GM12878 (cell line): Measurements from ENCODE around the gene RBM48. TPM values are rescaled to one million over a fixed set of nuclear protein-coding genes. Genes with fewer than 3 reads are reported as not detected.

Experiments
- ATAC-seq: fragments of 200-7000 bp; cut with Tn5 transposase; 3 replicates; pipeline ENCODE4 v1.9.1; 2020; ENCODE audit warnings: mild to moderate bottlenecking, moderate library complexity
- BruUV-seq: library from RNA; stranded (reverse); fragments of 400-500 nt; replicated peaks from 2 replicates; lab custom pipeline; 2021; lab: Mats Ljungman, UMichigan
- CTCF ChIA-PET: fragments of 300-600 bp; sonication (Branson Sonifier 250); formaldehyde crosslinking; extraction: SDS; loops from one replicate; lab custom pipeline; 2021; ENCODE audit warnings: inconsistent platforms; lab: Yijun Ruan, JAX
- POLR2A ChIA-PET: fragments of 350-600 bp; formaldehyde crosslinking; extraction: SDS; loops from one replicate; lab custom pipeline; 2021; ENCODE audit warnings: inconsistent platforms; lab: Charles Lee
- RAD21 ChIA-PET: fragments of 300-600 bp; sonication (Branson Sonifier 250); formaldehyde crosslinking; loops from one replicate; lab custom pipeline; 2023; ENCODE audit warnings: antibody characterized with exemption; ENCODE audit not compliant: unreplicated experiment; lab: Charles Lee
- SMC1A ChIA-PET: fragments of 300-600 bp; sonication (Branson Sonifier 250); formaldehyde crosslinking; loops from one replicate; lab custom pipeline; 2023; ENCODE audit not compliant: unreplicated experiment, uncharacterized antibody; lab: Charles Lee
- DNase-seq: peaks from one replicate; pipeline ENCODE4 v3.0.0-alpha.2; 2011; ENCODE audit warnings: low read depth, low spot score
- FAIRE-seq: peaks from 3 replicates; lab custom pipeline; 2011; peaks lifted over from hg19 to GRCh38; lab: Jason Lieb, UNC
- H2AFZ ChIP-seq: 2 replicates; pipeline ENCODE4 v1.6.0; 2011; ENCODE audit warnings: low read depth, low read length, control low read depth; ENCODE audit not compliant: control insufficient read depth
- H3K27ac ChIP-seq: 2 replicates; pipeline ENCODE4 v1.5.1; 2011; ENCODE audit warnings: control low read depth; ENCODE audit not compliant: control insufficient read depth, insufficient read depth
- H3K27me3 ChIP-seq, 2 experiments: replicated peaks in 1 of 2; 2 replicates each; pipeline versions ENCODE4 v1.6.0 to v1.6.1; 2011; ENCODE audit warnings: low read length in 1 of 2; ENCODE audit not compliant: control insufficient read depth in 2 of 2, insufficient read depth in 2 of 2
- H3K36me3 ChIP-seq, 2 experiments: 2 replicates each; pipeline ENCODE4 v1.5.1; 2011; ENCODE audit warnings: low read length in 1 of 2; ENCODE audit not compliant: control insufficient read depth in 2 of 2, insufficient read depth in 2 of 2
- H3K4me1 ChIP-seq: 2 replicates; pipeline ENCODE4 v1.6.1; 2011; ENCODE audit warnings: mild to moderate bottlenecking, low read length, moderate library complexity, mixed read lengths; ENCODE audit not compliant: control insufficient read depth, insufficient read depth
- H3K4me2 ChIP-seq: 2 replicates; pipeline ENCODE4 v1.6.0; 2011; ENCODE audit warnings: control low read depth; ENCODE audit not compliant: control insufficient read depth, insufficient read depth
- H3K4me3 ChIP-seq: fragments of 200-600 bp; sonication (generic); 2 replicates; pipeline ENCODE4 v1.5.1; 2016
- H3K79me2 ChIP-seq: 2 replicates; pipeline ENCODE4 v1.6.0; 2011; ENCODE audit warnings: low read length; ENCODE audit not compliant: control insufficient read depth, insufficient read depth
- H3K9ac ChIP-seq: 2 replicates; pipeline ENCODE4 v1.8.0; 2011; ENCODE audit warnings: low read length, control low read depth, mixed read lengths; ENCODE audit not compliant: control insufficient read depth, insufficient read depth
- H3K9me3 ChIP-seq: replicated peaks from 3 replicates; pipeline ENCODE4 v1.5.1; 2011; ENCODE audit warnings: mild to moderate bottlenecking, low read length; ENCODE audit not compliant: control insufficient read depth, insufficient read depth
- H4K20me1 ChIP-seq: 2 replicates; pipeline ENCODE4 v1.6.0; 2011; ENCODE audit not compliant: control insufficient read depth, insufficient read depth
- CEBPB ChIP-seq, 2 experiments: fragments of 150-350 bp in 1 of 2; IDR thresholded peaks; 2 replicates each; pipeline ENCODE4 v1.6.1; 2012 to 2014; ENCODE audit warnings: low read depth in 2 of 2, low read length in 2 of 2, borderline replicate concordance in 1 of 2, inconsistent platforms in 1 of 2
- FOXM1 ChIP-seq: IDR thresholded peaks from 2 replicates; pipeline ENCODE4 v1.6.1; 2012; ENCODE audit warnings: low read depth, mild to moderate bottlenecking, inconsistent platforms, low read length, moderate library complexity
- JUNB ChIP-seq: IDR thresholded peaks from 2 replicates; pipeline ENCODE4 v1.6.1; 2016; ENCODE audit warnings: antibody characterized with exemption, mild to moderate bottlenecking
- MTA3 ChIP-seq: IDR thresholded peaks from 2 replicates; pipeline ENCODE4 v1.6.1; 2012; ENCODE audit warnings: low read length, inconsistent platforms, borderline replicate concordance
- SMC3 ChIP-seq: IDR thresholded peaks from 2 replicates; pipeline ENCODE4 v1.6.1; 2011; ENCODE audit warnings: low read length, improper control_type of control experiment, borderline replicate concordance
- WRNIP1 ChIP-seq: IDR thresholded peaks from 2 replicates; pipeline ENCODE4 v1.6.1; 2011; ENCODE audit warnings: low read depth, low read length, improper control_type of control experiment, borderline replicate concordance
- ZNF384 ChIP-seq: IDR thresholded peaks from 2 replicates; pipeline ENCODE4 v1.6.1; 2012; ENCODE audit warnings: low read depth, mild to moderate bottlenecking, low read length, improper control_type of control experiment, borderline replicate concordance
- WGBS: methylation state at CpG from one replicate; pipeline ENCODE4 v1.1.6; 2016; ENCODE audit warnings: low lambda C conversion rate; ENCODE audit not compliant: insufficient replicate concordance, insufficient coverage; ENCODE audit errors: missing lambda C conversion rate; 5-methylcytosine and 5-hydroxymethylcytosine counted together
- in situ Hi-C: fragments of 300-500 bp; cut with MboI; formaldehyde crosslinking; loops from 9 replicates; pipeline ENCODE4 v1.14.3; 2018; ENCODE audit warnings: mixed read lengths
- intact Hi-C: fragments of 100-400 bp; cut with micrococcal nuclease; formaldehyde crosslinking; loops from one replicate; pipeline ENCODE4 v1.14.2; 2022; ENCODE audit not compliant: unreplicated experiment
- polyA plus RNA-seq, 11 experiments: library from polyadenylated mRNA; depleted of rRNA in 4 of 11; unstranded in 6 of 11; stranded (reverse) in 5 of 11; fragments of >200 nt; fragmentation: Nextera tagmentation in 4 of 11; fragmentation: Illumina TruSeq in 1 of 11; extraction: Ambion mirVana in 4 of 11; extraction: Trizol in 1 of 11; gene quantifications; 1 replicate in 1 of 11; 2 replicates in 10 of 11; pipeline versions ENCODE4 v1.2.1 to v1.2.3, GENCODE V29; 2011 to 2016; ENCODE audit warnings: inconsistent platforms in 2 of 11, missing spikeins in 2 of 11, low read depth in 1 of 11
- total RNA-seq, 4 experiments: library from RNA; depleted of rRNA in 3 of 4; stranded (reverse); fragments of >200 nt in 3 of 4; fragmentation: Illumina TruSeq in 1 of 4; extraction: Trizol in 1 of 4; gene quantifications; 2 replicates each; pipeline versions ENCODE4 v1.2.1 to v1.2.3, GENCODE V29; 2013 to 2021
- TF ChIP-seq, protein P1 (sequence below): fragments of 450-650 bp; IDR thresholded peaks from 2 replicates; pipeline ENCODE4 v1.6.1; 2016; ENCODE audit warnings: mild to moderate bottlenecking, moderate library complexity, borderline replicate concordance
- TF ChIP-seq, protein P2 (sequence below): IDR thresholded peaks from 2 replicates; pipeline ENCODE4 v1.6.1; 2012; ENCODE audit warnings: low read depth, low read length, improper control_type of control experiment
- TF ChIP-seq, protein P3 (sequence below): IDR thresholded peaks from 2 replicates; pipeline ENCODE4 v1.6.1; 2012; ENCODE audit warnings: mild to moderate bottlenecking, low read depth, low read length

Gene RBM48
- total and polyA plus RNA-seq, 10 of the 15 experiments (the other 5 are each of a cell fraction or from before 2014, with no cell fraction given): 8.5 to 14.7 (median 11.6) TPM

DNA sequence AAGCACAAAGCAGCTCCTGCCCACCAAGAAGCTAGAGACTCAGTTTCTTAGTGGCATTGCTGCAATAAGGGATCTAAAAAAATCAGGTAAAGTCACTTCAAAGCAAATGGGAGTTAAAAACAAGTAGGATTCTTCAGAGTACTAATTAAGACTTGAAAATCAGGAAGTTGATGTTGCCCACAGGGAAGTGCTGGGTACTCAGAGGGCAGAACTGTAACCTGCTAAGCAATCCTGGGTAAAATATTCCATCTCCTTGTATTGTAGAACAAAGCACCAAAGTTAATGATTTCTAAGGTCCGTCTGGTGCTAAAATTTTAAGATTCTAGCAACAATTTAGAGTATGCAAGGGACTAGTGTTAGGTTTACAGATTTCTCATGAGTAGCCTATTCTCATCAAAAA lies 8.6 kb upstream of the RBM48 start:
- RAD21 ChIA-PET: no interaction called here
- Histone ChIP-seq H3K9ac (no peak overlapping the region), H4K20me1 (no peaks in the 10 kb centered on the region), H3K4me1 (no peaks in the 10 kb centered on the region), H3K4me2 (no peak overlapping the region), H3K79me2 (no peaks in the 10 kb centered on the region), H3K36me3 (no peaks in the 10 kb centered on the region), H2AFZ (no peak overlapping the region), H3K9me3 (no peaks in the 10 kb centered on the region), H3K27ac (no peak overlapping the region), H3K4me3 (no peak overlapping the region), H3K27me3 (no peaks in the 10 kb centered on the region)
- in situ Hi-C loops (no loop called here), intact Hi-C loops (no loop called here)
- SMC1A ChIA-PET: interaction anchor here (0.6 to 0.7 kb wide), 2 partner anchors 132 to 295 kb away, joined by 3 to 4 read pairs; no protein-coding TSS in a partner anchor
- 93% methylated on average over 1 of the region's 1 CpG for WGBS
- no peak for DNase-seq
- POLR2A ChIA-PET: no interaction called here
- CTCF ChIA-PET: no interaction called here
- no peak for ATAC-seq
- TF ChIP-seq MTA3 (no peak), ZNF384 (no peak), FOXM1 (no peak), SMC3 (no peak)
- no TSS peak for BruUV-seq
- FAIRE-seq: no peak

DNA sequence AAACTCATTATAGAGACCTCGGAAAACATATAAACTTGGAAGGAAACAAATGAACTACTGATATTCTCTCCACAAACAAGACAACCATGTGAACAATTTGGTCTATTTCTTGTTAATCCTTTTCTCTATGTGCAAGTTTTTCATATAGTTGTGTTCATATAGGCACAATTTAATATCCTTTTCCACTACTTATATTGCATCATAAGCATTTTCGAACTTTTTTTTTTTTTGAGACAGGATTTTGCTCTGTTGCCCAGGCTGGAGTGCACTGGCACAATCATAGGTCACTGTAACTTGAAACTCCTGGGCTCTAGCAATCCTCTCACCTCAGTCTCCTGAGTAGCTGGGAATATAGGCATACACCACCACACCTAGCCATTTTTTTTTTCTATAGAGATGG lies 5.5 kb upstream of the RBM48 start:
- SMC1A ChIA-PET: no interaction called here
- Histone ChIP-seq H3K4me2 (no peak overlapping the region), H3K4me3 (no peak overlapping the region), H2AFZ (no peak overlapping the region), H3K9ac (no peak overlapping the region), H3K27ac (no peak overlapping the region), H3K27me3 (no peaks in the 10 kb centered on the region), H3K36me3 (no peaks in the 10 kb centered on the region), H4K20me1 (no peaks in the 10 kb centered on the region), H3K79me2 (peaks cover 14% of the 10 kb centered on the region), H3K9me3 (no peaks in the 10 kb centered on the region), H3K4me1 (no peaks in the 10 kb centered on the region)
- intact Hi-C loops (no loop called here), in situ Hi-C loops (no loop called here)
- FAIRE-seq: no peak
- no peak for DNase-seq
- CTCF ChIA-PET: no interaction called here
- POLR2A ChIA-PET: no interaction called here
- RAD21 ChIA-PET: no interaction called here
- BruUV-seq: no TSS peak
- ATAC-seq: no peak
- 92% methylated on average over 2 of the region's 2 CpGs for WGBS
- TF ChIP-seq CEBPB (IDR thresholded peaks at IDR 0.05; ENCODE audit: borderline replicate concordance in 1 of 2, low read depth in 2 of 2, low read length in 2 of 2) (no peak), JUNB (no peak), WRNIP1 (no peak)
- TF ChIP-seq, protein P1, sequence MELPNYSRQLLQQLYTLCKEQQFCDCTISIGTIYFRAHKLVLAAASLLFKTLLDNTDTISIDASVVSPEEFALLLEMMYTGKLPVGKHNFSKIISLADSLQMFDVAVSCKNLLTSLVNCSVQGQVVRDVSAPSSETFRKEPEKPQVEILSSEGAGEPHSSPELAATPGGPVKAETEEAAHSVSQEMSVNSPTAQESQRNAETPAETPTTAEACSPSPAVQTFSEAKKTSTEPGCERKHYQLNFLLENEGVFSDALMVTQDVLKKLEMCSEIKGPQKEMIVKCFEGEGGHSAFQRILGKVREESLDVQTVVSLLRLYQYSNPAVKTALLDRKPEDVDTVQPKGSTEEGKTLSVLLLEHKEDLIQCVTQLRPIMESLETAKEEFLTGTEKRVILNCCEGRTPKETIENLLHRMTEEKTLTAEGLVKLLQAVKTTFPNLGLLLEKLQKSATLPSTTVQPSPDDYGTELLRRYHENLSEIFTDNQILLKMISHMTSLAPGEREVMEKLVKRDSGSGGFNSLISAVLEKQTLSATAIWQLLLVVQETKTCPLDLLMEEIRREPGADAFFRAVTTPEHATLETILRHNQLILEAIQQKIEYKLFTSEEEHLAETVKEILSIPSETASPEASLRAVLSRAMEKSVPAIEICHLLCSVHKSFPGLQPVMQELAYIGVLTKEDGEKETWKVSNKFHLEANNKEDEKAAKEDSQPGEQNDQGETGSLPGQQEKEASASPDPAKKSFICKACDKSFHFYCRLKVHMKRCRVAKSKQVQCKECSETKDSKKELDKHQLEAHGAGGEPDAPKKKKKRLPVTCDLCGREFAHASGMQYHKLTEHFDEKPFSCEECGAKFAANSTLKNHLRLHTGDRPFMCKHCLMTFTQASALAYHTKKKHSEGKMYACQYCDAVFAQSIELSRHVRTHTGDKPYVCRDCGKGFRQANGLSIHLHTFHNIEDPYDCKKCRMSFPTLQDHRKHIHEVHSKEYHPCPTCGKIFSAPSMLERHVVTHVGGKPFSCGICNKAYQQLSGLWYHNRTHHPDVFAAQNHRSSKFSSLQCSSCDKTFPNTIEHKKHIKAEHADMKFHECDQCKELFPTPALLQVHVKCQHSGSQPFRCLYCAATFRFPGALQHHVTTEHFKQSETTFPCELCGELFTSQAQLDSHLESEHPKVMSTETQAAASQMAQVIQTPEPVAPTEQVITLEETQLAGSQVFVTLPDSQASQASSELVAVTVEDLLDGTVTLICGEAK: no peak
- TF ChIP-seq, protein P2, sequence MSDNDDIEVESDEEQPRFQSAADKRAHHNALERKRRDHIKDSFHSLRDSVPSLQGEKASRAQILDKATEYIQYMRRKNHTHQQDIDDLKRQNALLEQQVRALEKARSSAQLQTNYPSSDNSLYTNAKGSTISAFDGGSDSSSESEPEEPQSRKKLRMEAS: no peak
- TF ChIP-seq, protein P3, sequence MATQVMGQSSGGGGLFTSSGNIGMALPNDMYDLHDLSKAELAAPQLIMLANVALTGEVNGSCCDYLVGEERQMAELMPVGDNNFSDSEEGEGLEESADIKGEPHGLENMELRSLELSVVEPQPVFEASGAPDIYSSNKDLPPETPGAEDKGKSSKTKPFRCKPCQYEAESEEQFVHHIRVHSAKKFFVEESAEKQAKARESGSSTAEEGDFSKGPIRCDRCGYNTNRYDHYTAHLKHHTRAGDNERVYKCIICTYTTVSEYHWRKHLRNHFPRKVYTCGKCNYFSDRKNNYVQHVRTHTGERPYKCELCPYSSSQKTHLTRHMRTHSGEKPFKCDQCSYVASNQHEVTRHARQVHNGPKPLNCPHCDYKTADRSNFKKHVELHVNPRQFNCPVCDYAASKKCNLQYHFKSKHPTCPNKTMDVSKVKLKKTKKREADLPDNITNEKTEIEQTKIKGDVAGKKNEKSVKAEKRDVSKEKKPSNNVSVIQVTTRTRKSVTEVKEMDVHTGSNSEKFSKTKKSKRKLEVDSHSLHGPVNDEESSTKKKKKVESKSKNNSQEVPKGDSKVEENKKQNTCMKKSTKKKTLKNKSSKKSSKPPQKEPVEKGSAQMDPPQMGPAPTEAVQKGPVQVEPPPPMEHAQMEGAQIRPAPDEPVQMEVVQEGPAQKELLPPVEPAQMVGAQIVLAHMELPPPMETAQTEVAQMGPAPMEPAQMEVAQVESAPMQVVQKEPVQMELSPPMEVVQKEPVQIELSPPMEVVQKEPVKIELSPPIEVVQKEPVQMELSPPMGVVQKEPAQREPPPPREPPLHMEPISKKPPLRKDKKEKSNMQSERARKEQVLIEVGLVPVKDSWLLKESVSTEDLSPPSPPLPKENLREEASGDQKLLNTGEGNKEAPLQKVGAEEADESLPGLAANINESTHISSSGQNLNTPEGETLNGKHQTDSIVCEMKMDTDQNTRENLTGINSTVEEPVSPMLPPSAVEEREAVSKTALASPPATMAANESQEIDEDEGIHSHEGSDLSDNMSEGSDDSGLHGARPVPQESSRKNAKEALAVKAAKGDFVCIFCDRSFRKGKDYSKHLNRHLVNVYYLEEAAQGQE: no peak
